HepG2 (cell line): ENCODE results near the gene ITIH3. TPM values are rescaled to one million over a fixed set of nuclear protein-coding genes. Genes with fewer than 3 reads are reported as not detected.

Source experiments
- ATAC-seq: fragments of 200-7000 bp; cut with Tn5 transposase; 3 replicates; pipeline ENCODE4 v1.9.1; 2020; ENCODE audit warnings: mild to moderate bottlenecking, moderate library complexity
- BruUV-seq: library from RNA; stranded (reverse); fragments of 400-500 nt; replicated peaks from 2 replicates; lab custom pipeline; 2021; lab: Mats Ljungman, UMichigan
- CTCF ChIA-PET: fragments of 300-600 bp; formaldehyde crosslinking; extraction: SDS; loops from one replicate; lab custom pipeline; 2021; ENCODE audit warnings: low total read pairs, inconsistent platforms, low intra/inter-chr PET ratio; lab: Yijun Ruan, JAX
- POLR2A ChIA-PET: fragments of 350-600 bp; sonication (Branson Sonifier 250); formaldehyde crosslinking; loops from one replicate; lab custom pipeline; 2020; ENCODE audit warnings: antibody characterized with exemption, inconsistent platforms; lab: Yijun Ruan, JAX
- DNase-seq: peaks from one replicate; pipeline ENCODE4 v3.0.0-alpha.2; 2015; ENCODE audit warnings: low spot score
- FAIRE-seq: peaks from 3 replicates; lab custom pipeline; 2011; peaks lifted over from hg19 to GRCh38; lab: Jason Lieb, UNC
- H2AFZ ChIP-seq: one replicate; pipeline ENCODE4 v1.6.1; 2011; ENCODE audit warnings: low read length, inconsistent platforms
- H3K27ac ChIP-seq: fragments of 300-600 bp; 3 replicates; pipeline ENCODE4 v1.8.0; 2011; ENCODE audit warnings: mixed run types, mild to moderate bottlenecking, mixed read lengths, low read length, inconsistent platforms; ENCODE audit not compliant: insufficient read depth; ENCODE audit errors: extremely low read length
- H3K27me3 ChIP-seq, 2 experiments: fragments of 200-600 bp in 1 of 2; 2 replicates in 1 of 2; 3 replicates in 1 of 2; pipeline versions ENCODE4 v1.6.0 to v1.8.0; 2011; ENCODE audit warnings: low read length in 2 of 2, mild to moderate bottlenecking in 2 of 2, moderate library complexity in 2 of 2, inconsistent platforms in 1 of 2; ENCODE audit not compliant: insufficient read depth in 2 of 2, control insufficient read depth in 1 of 2
- H3K36me3 ChIP-seq, 2 experiments: fragments of 200-600 bp in 1 of 2; replicated peaks in 1 of 2; 2 replicates in 1 of 2; 3 replicates in 1 of 2; pipeline versions ENCODE4 v1.5.1 to v1.8.0; 2011; ENCODE audit warnings: low read length in 2 of 2, inconsistent platforms in 1 of 2; ENCODE audit not compliant: insufficient read depth in 2 of 2, control insufficient read depth in 1 of 2
- H3K4me1 ChIP-seq: 2 replicates; pipeline ENCODE4 v1.5.1; 2012; ENCODE audit warnings: low read length, inconsistent platforms; ENCODE audit not compliant: insufficient read depth
- H3K4me2 ChIP-seq: 2 replicates; pipeline ENCODE4 v1.6.0; 2011; ENCODE audit warnings: low read depth, low read length, inconsistent platforms
- H3K4me3 ChIP-seq, 3 experiments: fragments of 200-600 bp in 1 of 3; sonication (generic), shearing (Covaris generic) in 1 of 3; replicated peaks in 1 of 3; 2 replicates each; pipeline ENCODE4 v1.5.1; 2011 to 2016; ENCODE audit warnings: low read length in 3 of 3, inconsistent platforms in 2 of 3, low read depth in 2 of 3, mild to moderate bottlenecking in 2 of 3, control low read depth in 1 of 3, mixed read lengths in 1 of 3; ENCODE audit not compliant: insufficient read depth in 1 of 3
- H3K79me2 ChIP-seq: one replicate; pipeline ENCODE4 v1.6.1; 2011; ENCODE audit warnings: low read length, inconsistent platforms; ENCODE audit not compliant: insufficient read depth
- H3K9ac ChIP-seq: 2 replicates; pipeline ENCODE4 v1.6.0; 2011; ENCODE audit warnings: mild to moderate bottlenecking, low read depth, low read length, inconsistent platforms; ENCODE audit not compliant: insufficient read depth
- H3K9me3 ChIP-seq: 2 replicates; pipeline ENCODE4 v1.5.1; 2012; ENCODE audit warnings: mild to moderate bottlenecking, low read length
- H4K20me1 ChIP-seq: 2 replicates; pipeline ENCODE4 v1.6.0; 2011; ENCODE audit warnings: inconsistent platforms, mild to moderate bottlenecking, low read length, moderate library complexity; ENCODE audit not compliant: insufficient read depth
- AGO2 ChIP-seq: fragments of 200-400 bp; formaldehyde crosslinking; optimal IDR thresholded peaks from 2 replicates; pipeline ENCODE3; 2017; ENCODE audit warnings: mild to moderate bottlenecking, low read depth, low read length, moderate library complexity
- ARNT2 ChIP-seq: sonication (generic); formaldehyde crosslinking; IDR thresholded peaks from 2 replicates; pipeline ENCODE4 v1.8.0; 2022; ENCODE audit warnings: mild to moderate bottlenecking, low read depth, missing genetic modification reagents, moderate library complexity
- CEBPZ ChIP-seq: IDR thresholded peaks from 2 replicates; pipeline ENCODE4 v1.6.1; 2012; ENCODE audit warnings: low read length, improper control_type of control experiment
- GABPA ChIP-seq, 2 experiments: IDR thresholded peaks; 2 replicates each; pipeline ENCODE4 v1.6.1; 2011 to 2016; ENCODE audit warnings: low read depth in 2 of 2, low read length in 1 of 2, missing biosample characterization in 1 of 2, missing genetic modification characterization in 1 of 2
- HNRNPH1 ChIP-seq: fragments of 200-400 bp; formaldehyde crosslinking; optimal IDR thresholded peaks from 2 replicates; pipeline ENCODE3; 2017; ENCODE audit warnings: mild to moderate bottlenecking, low read depth, low read length
- KDM3A ChIP-seq: IDR thresholded peaks from 2 replicates; pipeline ENCODE4 v1.6.1; 2018; ENCODE audit warnings: low read depth, missing compliant biosample characterization
- MXI1 ChIP-seq: IDR thresholded peaks from 3 replicates; pipeline ENCODE4 v1.6.1; 2012; ENCODE audit warnings: low read depth, low read length, inconsistent platforms, borderline replicate concordance
- NFE2L1 ChIP-seq: sonication (generic); formaldehyde crosslinking; IDR thresholded peaks from 2 replicates; pipeline ENCODE4 v1.4.0; 2020; ENCODE audit warnings: missing genetic modification reagents, mild to moderate bottlenecking, borderline replicate concordance
- PAF1 ChIP-seq: IDR thresholded peaks from 2 replicates; pipeline ENCODE4 v1.6.1; 2016; ENCODE audit warnings: missing genetic modification reagents, missing compliant biosample characterization
- ZNF230 ChIP-seq: sonication (generic); formaldehyde crosslinking; IDR thresholded peaks from 2 replicates; pipeline ENCODE4 v1.4.0; 2020; ENCODE audit warnings: mild to moderate bottlenecking, missing genetic modification reagents
- ZNF256 ChIP-seq: sonication (generic); formaldehyde crosslinking; conservative IDR thresholded peaks from 2 replicates; pipeline ENCODE4 v1.4.0; 2020; ENCODE audit warnings: missing genetic modification reagents
- ZNF724P ChIP-seq: sonication (generic); formaldehyde crosslinking; IDR thresholded peaks from 2 replicates; pipeline ENCODE4 v1.8.0; 2022; ENCODE audit warnings: missing genetic modification reagents, borderline replicate concordance
- ZNF737 ChIP-seq: sonication (generic); formaldehyde crosslinking; IDR thresholded peaks from 2 replicates; pipeline ENCODE4 v1.5.0; 2020; ENCODE audit warnings: missing genetic modification reagents, mild to moderate bottlenecking, borderline replicate concordance
- WGBS: methylation state at CpG from one replicate; pipeline ENCODE4 v1.1.6; 2017; ENCODE audit warnings: low lambda C conversion rate; 5-methylcytosine and 5-hydroxymethylcytosine counted together
- in situ Hi-C: cut with HindIII; loops from 2 replicates; pipeline ENCODE4 v1.10.0; 2017; ENCODE audit warnings: low pct_unique_long_range_greater_than_20kb; ENCODE audit not compliant: extremely low pct_ligation_motif_present
- intact Hi-C: fragments of 100-400 bp; cut with micrococcal nuclease; formaldehyde crosslinking; loops from one replicate; pipeline ENCODE4 v1.10.0; 2022; ENCODE audit not compliant: unreplicated experiment
- polyA plus RNA-seq, 8 experiments: library from polyadenylated mRNA; depleted of rRNA in 3 of 8; stranded (reverse) in 7 of 8; unstranded in 1 of 8; fragments of >200 nt; fragmentation: Illumina TruSeq in 4 of 8; extraction: Trizol in 4 of 8; gene quantifications; 2 replicates each; pipeline versions ENCODE4 v1.2.1 to v1.2.3, GENCODE V29; 2011 to 2016; ENCODE audit warnings: low read depth in 4 of 8, missing spikeins in 1 of 8, mixed read lengths in 1 of 8; ENCODE audit not compliant: insufficient read depth in 1 of 8
- total RNA-seq, 5 experiments: library from RNA; depleted of rRNA; stranded (reverse); fragments of >200 nt; fragmentation: Illumina TruSeq; extraction: Trizol; gene quantifications; 2 replicates each; pipeline ENCODE4 v1.2.3, GENCODE V29; 2016; ENCODE audit warnings: low read depth in 1 of 5

Gene ITIH3
- total and polyA plus RNA-seq, 2 of the 13 experiments (the other 11 are each of a cell fraction or from before 2014, with no cell fraction given): 105 to 632 TPM

- no TSS peak for BruUV-seq
- peaks cover 77% of the 10 kb centered on the region for H3K4me1 ChIP-seq
- ATAC-seq: no peak
- no peak overlapping the region for H2AFZ ChIP-seq
- H3K27ac ChIP-seq: no peak overlapping the region
- no peaks in the 10 kb centered on the region for H3K9me3 ChIP-seq
- H3K9ac ChIP-seq: no peak overlapping the region
- H3K79me2 ChIP-seq: peaks cover 4% of the 10 kb centered on the region
- DNase-seq: no peak
- no peaks in the 10 kb centered on the region for H4K20me1 ChIP-seq
- FAIRE-seq: no peak
- H3K27me3 ChIP-seq: no peaks in the 10 kb centered on the region
- CTCF ChIA-PET: no interaction called here
- in situ Hi-C loops (no loop called here), intact Hi-C loops (no loop called here)
- 89% methylated on average over 4 of the region's 9 CpGs for WGBS
- peaks cover 22 to 42% of the 10 kb centered on the region in 2 experiments for H3K36me3 ChIP-seq
- POLR2A ChIA-PET: interaction anchor here (1.0 to 10.9 kb wide), 3 partner anchors 9 to 28 kb away, joined by 3 to 466 read pairs (median 70); partner anchors contain the start of genes ITIH1 and NEK4
- no peak for TF ChIP-seq GABPA (IDR thresholded peaks at IDR 0.05; ENCODE audit: low read depth, low read length)
- no peak for TF ChIP-seq GABPA (CRISPR knock-in tag; IDR thresholded peaks at IDR 0.05; ENCODE audit: low read depth)
- TF ChIP-seq PAF1 (CRISPR knock-in tag): peak; percentile 58; the same call in 1 of the 2 replicates
- peak overlapping the region; percentile 93 for H3K4me2 ChIP-seq
- no peak overlapping the region for H3K4me3 ChIP-seq
Observed at GRCh38 chr3:52796411-52796810, 1.8 kb downstream of the ITIH3 start.

GRCh38 chr3:52798376-52798977 lies 3.9 kb downstream of the ITIH3 start:
- Histone ChIP-seq H4K20me1 (no peaks in the 10 kb centered on the region), H2AFZ (no peak overlapping the region), H3K79me2 (peaks cover 4% of the 10 kb centered on the region), H3K36me3 (peaks cover 28 to 58% of the 10 kb centered on the region in 2 experiments), H3K9me3 (no peaks in the 10 kb centered on the region), H3K4me2 (no peak overlapping the region), H3K4me1 (peaks cover 56% of the 10 kb centered on the region), H3K9ac (no peak overlapping the region), H3K4me3 (no peak overlapping the region), H3K27me3 (no peaks in the 10 kb centered on the region), H3K27ac (no peak overlapping the region)
- ATAC-seq (no peak), FAIRE-seq (no peak), DNase-seq (no peak)
- ChIA-PET POLR2A (interaction anchor here (0.6 to 10.9 kb wide), 9 partner anchors 8 to 94 kb away, joined by 3 to 466 read pairs (median 5); partner anchors contain the start of genes ITIH1 and NEK4), CTCF (interaction anchor here (1.3 to 2.2 kb wide), 2 partner anchors 51 to 56 kb away, joined by 3 to 29 read pairs; no protein-coding TSS in a partner anchor)
- intact Hi-C loops: no loop called here
- no TSS peak for BruUV-seq
- WGBS: 82% methylated on average over 6 of the region's 10 CpGs
- in situ Hi-C loops: no loop called here
- TF ChIP-seq KDM3A (0 out of 2 replicates have a peak, but pooled peaks have one; percentile 29), MXI1 (no peak), HNRNPH1 (no peak), ZNF724P (CRISPR knock-in tag) (peak; percentile 63; the same call in 1 of the 2 replicates), AGO2 (peak; percentile 16), ZNF230 (CRISPR knock-in tag) (no peak), ZNF256 (CRISPR knock-in tag) (no peak), ZNF737 (no peak), ARNT2 (CRISPR knock-in tag) (0 out of 2 replicates have a peak, but pooled peaks have one; percentile 42), NFE2L1 (CRISPR knock-in tag) (no peak), CEBPZ (no peak)
